ENCODE data around the gene STAG2.

STAG2 gene

DNA sequence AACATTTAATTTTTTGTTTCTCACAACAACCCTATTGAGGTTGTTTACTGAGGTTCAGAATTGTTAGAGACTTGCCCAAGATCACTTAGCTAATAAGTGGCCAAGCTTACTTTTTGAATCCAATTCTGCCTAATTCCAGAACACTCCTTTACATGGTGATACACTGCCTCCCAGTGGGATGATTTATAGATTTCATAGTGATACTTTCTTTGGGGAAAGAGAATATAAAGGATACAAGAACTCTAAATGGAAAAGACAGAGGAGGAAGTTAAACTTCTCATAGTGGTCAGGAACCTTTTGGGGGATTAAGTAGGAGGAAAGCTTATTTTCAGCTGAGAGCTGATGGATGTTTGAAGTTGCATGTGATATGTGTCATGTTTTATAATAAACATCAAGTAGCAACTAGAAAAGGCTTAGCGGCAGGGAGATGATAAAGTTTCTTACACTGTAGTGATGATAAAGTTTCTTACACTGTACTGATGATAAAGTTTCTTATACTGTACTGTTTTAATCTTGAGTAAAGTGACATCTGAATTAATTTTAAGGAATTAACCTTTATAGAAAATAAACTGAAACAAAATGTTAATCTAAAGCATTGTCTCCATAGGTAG, 15.3 kb downstream of the STAG2 start:
- DNase-seq, result no peak

GRCh38 chrX:123983240-123983639, 21.7 kb downstream of the STAG2 start:
- DNase-seq, result no peak

- DNase-seq, result no peak
Observed at GRCh38 chrX:123986377-123986776, 24.9 kb downstream of the STAG2 start.

DNA sequence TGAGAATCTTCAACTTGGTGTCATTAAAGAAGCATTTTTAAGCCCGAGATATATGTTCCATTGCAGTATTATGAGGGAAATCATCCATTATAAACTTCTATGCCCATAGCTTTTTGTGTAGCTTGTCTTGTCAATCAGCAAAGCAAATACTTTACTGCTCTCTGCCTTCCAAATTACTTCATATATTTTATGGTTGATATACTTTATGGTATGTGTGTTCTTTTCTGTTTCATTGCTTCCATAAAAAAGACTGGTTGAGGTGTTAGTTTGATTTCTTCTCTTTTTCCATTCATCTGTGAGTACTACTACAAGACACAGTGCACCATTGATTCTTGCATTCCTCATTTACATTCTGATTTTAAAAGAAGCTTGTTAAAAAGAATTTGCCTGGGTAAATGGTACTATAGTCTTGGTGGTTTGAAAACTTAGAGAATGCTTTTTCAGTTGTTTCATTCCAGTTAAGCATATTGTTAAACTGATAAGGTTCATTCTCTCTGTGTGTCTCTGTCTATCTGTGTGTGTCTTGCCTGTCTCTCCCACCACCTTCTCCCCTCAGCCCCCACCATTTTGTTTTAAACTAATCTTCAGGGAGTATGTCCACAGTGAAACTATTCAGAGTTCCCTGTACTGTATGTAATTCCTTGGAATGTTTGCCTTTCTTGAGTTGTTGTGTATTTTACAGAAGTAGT, 27.1 kb downstream of the STAG2 start:
- no peak for DNase-seq

DNA sequence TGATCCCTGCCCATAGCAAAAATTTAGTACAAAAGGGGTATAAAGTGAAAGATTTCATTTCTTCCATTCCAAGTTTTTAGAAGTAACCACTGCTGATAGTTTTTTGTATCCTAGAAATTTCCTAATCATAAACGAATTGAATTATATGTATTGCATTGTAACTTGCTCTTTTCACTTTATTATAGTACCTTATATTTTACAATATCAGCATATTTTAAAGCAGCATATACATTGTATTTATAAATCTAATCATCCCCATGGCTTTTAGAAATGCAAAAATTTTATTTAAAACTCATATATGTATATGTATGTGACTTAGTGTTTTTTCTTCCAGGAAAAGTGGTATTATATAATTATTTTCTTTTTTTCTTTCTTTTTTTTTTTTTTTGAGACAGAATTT, 27.7 kb downstream of the STAG2 start:
- no peak for DNase-seq

- no peak for DNase-seq
Observed at GRCh38 chrX:123990169-123990568, 28.7 kb downstream of the STAG2 start.

GRCh38 chrX:123990602-123991001, 29.1 kb downstream of the STAG2 start:
- no peak for DNase-seq

- DNase-seq, result no peak
Observed at GRCh38 chrX:123993326-123993725, 31.8 kb downstream of the STAG2 start.

DNA sequence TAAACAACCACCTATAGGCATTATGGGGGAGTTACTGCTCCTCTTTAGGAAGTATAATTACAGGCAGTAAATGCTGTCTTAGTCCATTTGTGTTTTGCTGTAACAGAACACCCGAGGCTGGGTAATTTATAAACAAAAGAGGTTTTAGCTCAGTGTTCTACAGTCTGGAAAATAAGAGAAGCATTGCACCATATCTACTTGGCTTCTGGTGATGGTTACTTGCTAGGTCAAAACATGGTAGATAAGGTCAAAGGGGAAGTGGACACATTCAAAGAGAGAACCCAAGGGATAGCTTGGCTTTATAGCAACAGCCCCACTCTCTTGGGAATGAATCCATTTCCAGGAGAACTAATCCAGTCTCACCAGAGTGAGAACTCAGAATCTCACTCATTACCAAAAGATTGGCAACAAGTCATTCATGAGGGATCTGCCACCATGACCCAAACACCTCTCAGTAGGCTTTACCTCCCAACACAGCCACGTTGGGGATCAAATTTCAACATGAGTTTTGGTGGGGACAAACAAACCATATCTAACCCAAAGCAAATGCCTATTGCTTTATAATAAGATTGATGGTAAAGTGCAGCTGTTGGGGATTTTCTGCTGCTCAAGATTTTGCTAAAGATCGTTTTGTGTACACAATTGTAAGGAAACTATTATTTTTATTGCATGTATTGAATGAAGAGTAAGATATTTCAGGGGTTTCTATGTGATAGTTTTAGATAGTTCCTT, 32.6 kb downstream of the STAG2 start:
- DNase-seq, result no peak

DNA sequence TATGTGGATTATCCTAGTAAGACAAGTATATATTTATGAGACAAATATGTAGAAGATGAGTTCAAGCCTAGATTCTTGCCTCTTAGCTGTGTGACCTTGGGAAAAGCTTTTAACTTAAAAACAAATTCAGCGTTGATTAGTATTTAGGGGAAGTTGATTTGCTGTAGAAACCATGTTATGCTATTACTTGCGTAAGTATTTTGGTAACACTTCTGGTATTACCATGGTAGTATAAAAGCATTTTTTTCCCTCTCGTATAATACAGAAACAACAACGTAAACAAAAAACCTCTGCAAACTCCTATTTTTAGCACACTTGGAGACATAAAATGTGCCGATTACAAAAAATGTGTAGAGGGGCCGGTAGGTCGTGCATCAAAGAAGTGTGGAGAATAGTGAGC, 33.2 kb downstream of the STAG2 start:
- DNase-seq, result no peak

DNA sequence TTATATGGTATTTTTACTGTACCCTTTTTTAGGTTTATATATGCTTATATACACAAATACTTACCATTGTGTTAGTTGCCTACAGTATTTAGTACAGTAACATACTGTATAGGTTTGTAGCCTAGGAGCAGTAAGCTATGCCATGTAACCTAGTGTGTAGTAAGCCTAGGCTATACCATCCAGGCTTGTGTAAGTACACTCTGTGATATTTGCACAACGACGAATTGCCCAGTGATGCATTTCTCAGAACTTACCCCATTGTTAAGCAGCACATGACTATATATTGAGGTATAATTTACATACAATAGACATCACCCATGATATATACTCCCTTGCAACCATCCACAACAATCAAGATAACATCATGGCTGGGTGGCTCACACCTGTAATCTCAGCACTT, 40.1 kb downstream of the STAG2 start:
- no peak for DNase-seq

GRCh38 chrX:124005228-124005627, 43.7 kb downstream of the STAG2 start:
- no peak for DNase-seq

GRCh38 chrX:124010157-124010556, 48.7 kb downstream of the STAG2 start:
- DNase-seq, result no peak

GRCh38 chrX:124010566-124010965, 49.1 kb downstream of the STAG2 start:
- no peak for DNase-seq

- no peak for DNase-seq
Observed at GRCh38 chrX:124015721-124016120, 54.2 kb downstream of the STAG2 start.

DNA sequence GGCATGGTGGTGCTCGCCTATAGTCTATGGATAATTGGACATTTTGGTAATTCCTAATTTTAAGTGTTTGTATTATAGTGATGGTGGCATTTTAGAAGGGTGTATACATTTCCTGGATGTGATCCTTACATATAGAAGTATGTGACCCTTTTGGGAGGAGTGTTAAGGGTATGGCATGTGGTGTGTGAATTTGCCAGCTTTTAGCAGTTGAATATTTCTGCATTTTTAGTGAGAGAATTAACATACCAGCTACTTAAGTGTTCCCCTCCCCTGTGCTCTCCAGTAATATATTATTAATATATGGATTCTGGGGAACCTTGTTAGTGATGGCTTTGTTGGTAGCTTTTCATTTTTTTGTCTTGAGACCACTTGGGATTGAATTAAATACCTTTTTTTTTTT, 55.3 kb downstream of the STAG2 start:
- no peak for DNase-seq

- DNase-seq, result no peak
Observed at GRCh38 chrX:124018023-124018422, 56.5 kb downstream of the STAG2 start.

DNA sequence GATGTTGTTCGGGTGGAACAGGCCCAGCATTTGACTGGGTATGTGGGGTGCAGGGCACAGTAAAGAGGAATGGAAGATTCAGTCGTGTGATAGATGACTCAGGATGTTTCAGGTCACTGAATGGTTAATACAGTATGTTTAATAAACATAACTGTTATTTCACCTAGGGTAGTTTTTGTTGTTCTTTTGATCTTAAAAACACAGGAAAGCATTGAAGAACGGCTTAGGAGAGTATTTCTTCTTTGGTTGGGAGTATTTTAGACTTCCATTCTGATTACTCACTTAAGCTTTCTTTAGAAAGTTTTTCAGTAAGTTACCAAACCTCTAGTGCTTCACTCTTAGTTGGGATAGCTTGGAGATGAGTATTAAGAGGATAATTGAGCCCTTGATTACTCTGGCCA, 62.3 kb downstream of the STAG2 start:
- no peak for DNase-seq

DNA sequence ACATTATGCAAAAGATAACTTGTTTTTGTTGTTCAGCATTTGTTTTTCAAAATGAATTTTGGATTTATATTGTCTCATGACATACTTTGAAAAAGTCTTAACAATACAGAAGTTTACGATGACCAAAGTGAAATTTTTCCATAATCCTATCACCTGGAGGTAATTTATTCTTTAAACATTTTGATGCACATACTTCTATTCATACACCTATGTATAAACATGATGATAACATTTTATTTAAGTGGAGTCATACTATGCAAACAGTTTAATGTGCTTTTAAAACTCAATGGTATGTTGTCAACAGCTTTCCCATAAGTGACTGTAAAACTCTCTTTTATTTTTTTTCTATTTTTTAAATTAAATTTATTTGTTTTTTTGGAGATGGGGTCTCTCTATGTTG, 65.0 kb downstream of the STAG2 start:
- DNase-seq, result no peak

GRCh38 chrX:124028182-124028581, 66.7 kb downstream of the STAG2 start:
- no peak for DNase-seq

DNA sequence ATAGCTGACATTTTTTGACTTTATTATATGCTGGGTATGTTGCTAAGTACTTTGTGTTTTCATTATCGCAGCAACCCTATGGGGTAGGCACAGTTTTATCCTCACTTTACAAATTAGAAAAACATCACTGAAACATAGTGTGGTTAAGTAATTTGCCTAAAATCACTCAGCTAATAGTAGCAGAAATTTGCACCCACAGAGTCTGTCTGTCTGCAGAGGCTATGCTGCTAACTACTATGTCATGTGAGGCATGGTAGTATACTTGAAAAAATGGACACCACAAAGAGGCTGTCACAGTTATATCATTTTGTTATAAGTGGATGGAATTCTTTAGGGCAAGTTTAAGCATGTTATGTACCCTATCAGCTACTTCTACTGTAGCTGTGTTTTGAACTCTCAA, 69.0 kb downstream of the STAG2 start:
- no peak for DNase-seq

GRCh38 chrX:124033821-124034220, 72.3 kb downstream of the STAG2 start:
- DNase-seq, result no peak

DNA sequence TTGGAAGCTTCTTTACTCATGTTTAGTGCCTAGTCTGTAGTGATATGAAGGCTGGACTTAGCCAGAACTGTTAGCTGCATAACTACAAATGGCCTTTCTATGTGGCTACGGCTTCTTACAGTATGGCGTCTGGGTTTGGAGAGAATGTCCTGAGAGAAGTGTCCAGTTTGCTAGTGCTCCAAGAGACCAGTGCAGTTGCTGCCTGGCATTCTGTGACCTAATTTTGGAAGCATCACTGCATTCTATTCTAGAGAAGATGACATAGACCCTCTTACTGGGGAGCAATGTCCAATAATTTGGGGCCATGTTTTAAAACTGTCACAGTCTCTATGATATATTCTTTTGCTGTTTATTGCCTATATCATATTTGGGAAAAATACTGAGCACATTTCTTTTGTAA, 74.2 kb downstream of the STAG2 start:
- DNase-seq, result no peak

- no peak for DNase-seq
Observed at GRCh38 chrX:124042042-124042441, 80.5 kb downstream of the STAG2 start.

All from CD4-positive, alpha-beta T cell treated with Interleukin-15 for 1 hour (primary cell).